HG02885 (cell line): Measurements from ENCODE around the gene CMTM5.

Experiments
- ATAC-seq: cut with Tn5 transposase; IDR thresholded peaks from one replicate; pipeline ENCODE4 v1.9.1; 2021; ENCODE audit warnings: mild to moderate bottlenecking; ENCODE audit not compliant: unreplicated experiment, poor library complexity

The CMTM5 gene, protein sequence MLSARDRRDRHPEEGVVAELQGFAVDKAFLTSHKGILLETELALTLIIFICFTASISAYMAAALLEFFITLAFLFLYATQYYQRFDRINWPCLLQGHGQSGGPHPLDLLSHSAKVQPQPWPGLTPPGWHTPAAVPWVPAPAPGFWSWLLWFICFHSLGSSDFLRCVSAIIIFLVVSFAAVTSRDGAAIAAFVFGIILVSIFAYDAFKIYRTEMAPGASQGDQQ

DNA sequence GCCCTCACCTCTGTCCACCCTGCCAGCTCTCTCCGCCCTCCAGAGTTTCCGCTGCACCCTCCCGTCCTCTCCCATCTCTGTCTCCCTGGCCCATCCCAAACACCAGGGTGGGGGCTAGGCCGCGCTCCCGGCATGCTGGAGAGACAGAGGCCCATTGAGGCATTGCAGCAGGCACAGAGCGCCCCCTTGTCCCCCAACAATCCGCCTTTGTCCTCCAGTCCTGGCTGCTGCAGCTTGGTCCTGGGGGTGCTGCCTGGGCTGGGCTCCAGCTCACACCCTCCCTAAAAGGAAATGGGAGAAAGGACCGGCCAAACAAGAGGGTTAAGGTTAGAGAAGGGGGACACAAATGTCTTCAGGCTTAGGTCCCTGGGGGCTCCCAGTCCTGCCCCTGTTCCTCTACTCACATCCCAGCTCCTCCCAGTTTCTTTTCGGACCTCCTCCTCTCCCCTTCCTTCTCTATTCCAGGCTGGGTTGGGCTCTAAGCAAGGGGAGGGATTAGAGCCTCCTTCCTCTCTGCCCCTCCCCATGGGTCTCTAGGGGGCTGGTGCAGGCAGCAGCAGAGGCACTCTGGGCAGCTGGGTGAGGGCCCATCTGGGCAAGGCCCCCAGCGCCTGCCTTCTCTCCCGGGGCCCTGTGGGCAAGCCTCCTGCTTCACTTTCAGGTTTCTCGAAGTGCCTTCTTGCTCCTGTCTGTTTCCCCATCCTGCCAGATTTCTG lies at the start of gene CMTM5:
TSS of gene CMTM5 (plus strand) at position 565 of the 716 bp plus-strand sequence. CDS start 206 bp downstream, outside the sequence.
- ATAC-seq, result no peak

- peak; percentile 50 for ATAC-seq
Observed at GRCh38 chr14:23327947-23328744, 48.7 kb upstream of the CMTM5 start.

GRCh38 chr14:23335623-23336022 lies 41.2 kb upstream of the CMTM5 start:
- ATAC-seq, result no peak

DNA sequence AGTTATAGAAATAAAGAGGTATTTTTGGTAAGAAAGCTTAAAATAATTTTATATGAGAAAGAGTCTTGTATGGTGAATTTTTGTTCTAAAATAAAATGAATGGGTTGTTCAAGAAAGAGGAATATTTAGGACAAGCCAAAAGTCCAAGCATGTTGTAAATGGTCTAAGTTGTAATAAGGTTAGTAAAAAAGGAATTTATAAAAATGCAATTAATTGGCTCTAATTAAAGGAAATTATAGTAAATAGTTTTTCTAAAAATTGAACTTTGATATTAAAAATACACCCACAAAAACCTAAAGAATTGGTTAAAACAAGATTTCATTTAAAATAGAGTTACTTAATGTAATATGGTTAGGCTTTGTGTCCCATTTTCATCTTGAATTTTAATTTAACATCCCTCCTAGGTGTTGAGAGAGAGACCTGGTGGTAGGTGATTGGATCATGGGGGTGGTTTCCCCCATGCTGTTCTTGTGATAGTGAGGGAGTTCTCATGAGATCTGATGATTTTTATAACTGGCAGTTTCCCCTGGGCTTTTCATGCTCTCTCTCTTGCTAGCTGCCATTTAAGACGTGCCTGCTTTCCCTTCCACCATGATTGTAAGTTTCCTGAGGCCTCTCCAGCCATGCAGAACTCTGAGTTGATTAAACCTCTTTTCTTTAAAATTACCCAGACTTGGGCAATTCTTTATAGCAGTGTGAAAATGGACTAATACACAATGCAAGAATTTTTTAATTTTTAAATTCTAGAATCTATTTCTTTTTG lies 37.2 kb upstream of the CMTM5 start:
- ATAC-seq, result no peak

DNA sequence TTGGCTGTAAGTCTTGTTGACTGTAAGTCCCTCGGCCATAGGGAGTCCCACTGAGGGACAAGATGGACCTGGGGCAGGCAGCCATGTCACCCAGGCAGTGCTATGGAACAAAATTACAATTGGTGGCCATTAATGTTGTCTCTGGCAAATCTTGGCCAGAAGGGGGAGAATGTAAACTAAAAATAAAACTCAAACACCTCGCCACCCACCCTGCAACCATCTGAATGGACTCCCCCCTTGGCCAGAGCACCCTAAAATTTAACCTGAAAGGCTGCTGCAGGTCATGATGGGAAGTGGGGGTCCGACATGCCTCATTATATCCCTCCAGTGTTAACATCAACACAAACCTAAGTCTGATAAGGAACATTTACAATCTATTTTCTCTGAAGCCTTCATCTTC lies 32.4 kb upstream of the CMTM5 start:
- no peak for ATAC-seq

GRCh38 chr14:23345987-23346692 lies 30.7 kb upstream of the CMTM5 start:
- no peak for ATAC-seq

- ATAC-seq, result no peak
Observed at GRCh38 chr14:23346693-23347405, 30.0 kb upstream of the CMTM5 start.

DNA sequence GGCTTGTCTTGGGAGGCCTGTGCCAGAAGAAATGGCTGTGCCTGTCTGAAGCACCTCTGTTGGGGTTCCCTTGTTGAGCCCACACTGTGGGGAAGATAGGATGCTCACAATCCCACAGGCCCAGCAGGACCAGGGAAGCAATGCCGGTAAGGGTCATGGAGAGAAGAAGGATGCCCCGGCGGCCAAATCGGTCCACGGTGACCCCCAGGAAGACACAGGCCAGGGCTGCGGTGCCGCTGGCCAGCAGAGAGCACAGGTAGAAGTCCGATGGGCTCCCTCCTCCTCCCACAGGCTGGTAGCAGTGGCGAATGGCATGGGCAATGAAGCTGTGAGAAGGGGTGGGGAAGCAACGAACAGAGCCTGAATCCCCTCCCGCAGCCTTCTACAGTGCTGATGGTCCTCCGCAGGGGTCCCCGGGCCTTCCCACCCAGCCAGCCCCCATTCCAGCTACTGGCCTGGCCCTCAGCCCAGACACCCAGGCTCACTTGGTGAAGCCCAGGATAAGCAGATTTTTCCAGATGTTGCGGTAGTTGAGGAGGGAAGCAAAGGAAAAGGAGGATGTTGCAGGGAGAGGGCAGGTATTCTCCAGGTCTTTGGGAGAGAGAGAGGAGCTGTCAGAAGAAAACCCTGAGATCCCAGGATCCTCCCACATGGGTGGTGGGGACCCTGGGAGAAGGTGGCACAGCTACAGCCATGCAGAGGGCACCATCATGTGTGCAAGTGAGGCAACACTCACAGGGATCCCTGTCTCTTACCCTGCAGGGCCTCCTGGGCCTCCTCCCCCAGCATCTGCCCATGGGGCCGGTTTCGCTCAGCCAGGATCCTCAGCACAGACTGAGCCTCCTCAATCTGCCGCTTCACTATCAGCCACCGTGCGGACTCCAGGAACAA lies 29.2 kb upstream of the CMTM5 start:
- ATAC-seq, result no peak

DNA sequence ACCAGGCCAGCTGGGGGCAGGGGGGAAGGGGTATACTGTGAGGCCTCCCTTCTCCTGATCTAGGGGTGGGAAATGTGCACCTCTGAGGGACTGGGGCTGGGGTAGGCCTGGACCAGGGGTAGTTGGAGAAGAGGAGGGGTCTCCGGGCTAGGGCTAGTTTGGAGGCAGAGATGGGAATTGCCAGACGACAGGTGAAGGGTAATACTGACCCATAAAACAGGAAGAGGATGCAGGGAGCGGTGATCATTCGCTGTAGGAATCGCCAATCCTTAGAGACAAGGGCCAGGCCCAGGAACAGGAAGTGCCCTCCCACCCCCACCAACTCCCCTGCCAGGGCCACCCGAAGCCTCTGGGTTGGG lies 28.6 kb upstream of the CMTM5 start:
- no peak for ATAC-seq

- ATAC-seq, result no peak
Observed at GRCh38 chr14:23349156-23349845, 27.5 kb upstream of the CMTM5 start.

GRCh38 chr14:23351681-23352505 lies 25.0 kb upstream of the CMTM5 start:
- ATAC-seq, result no peak

DNA sequence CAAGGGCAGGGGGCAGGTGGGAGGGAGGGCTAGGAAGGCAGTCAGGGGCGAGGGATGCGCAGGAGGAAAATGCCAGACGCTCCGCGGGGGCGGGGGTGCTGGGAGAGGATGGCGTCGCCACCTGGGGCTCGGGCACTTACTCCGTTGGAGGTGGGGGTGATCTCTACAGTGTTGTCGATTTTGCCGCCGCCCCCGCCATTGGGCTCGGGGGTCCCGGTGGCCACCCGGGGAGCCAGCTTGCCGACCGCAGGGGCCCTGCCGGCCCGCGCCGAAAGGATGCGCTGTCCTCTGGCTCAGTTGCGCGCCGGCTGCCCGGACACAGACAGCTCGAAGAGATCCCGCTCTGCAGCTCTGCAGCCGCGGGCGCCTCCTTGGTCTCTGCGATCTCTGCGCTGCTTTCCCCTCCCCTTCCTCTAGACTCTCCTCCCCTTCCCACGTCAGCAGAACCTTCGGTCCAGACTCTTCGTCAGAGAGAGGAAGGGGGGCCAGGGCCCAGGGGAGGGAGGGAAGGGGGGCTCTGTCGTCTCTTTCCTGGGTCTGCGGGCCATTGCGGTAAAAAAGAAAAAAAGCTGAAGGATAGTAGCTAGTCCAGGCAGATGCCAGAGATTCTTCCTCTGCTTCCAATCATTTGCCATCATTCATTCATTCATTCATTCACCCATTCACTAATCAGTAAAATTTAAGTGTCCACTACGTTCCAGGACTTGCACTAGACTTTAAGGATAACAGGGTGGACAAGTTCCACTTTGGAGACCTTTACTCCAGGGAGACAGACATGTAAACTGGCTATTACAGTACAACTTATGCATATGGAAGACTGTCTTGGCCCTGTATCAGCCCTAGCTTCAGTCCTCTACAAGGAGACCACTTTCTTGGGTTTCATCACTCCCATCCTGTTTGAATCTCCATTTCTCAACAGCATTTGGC lies 24.1 kb upstream of the CMTM5 start, which contains the start of gene SLC22A17:
TSS of gene SLC22A17 (minus strand) at position 382 of the 927 bp plus-strand sequence.
- no peak for ATAC-seq

- ATAC-seq, result no peak
Observed at GRCh38 chr14:23353433-23353780, 23.4 kb upstream of the CMTM5 start.

DNA sequence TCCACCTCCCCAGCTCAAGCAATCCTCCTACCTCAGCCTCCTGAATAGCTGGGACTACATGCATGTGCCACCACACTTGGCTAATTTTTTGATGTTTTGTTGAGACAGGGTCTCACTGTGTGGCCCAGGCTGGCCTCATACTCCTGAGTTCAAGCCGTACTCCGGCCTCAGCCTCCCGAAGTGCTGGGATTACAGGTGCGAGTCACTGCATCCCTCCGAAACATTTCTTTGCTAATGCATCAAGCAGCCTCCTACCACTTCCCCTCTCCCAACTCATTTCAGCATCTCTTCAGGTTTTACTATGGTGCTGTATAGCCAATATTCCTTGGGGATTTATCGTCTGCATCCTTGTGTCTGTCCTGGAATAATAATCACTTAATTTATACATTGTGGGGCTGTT lies 21.9 kb upstream of the CMTM5 start:
- no peak for ATAC-seq

- ATAC-seq, result no peak
Observed at GRCh38 chr14:23355871-23356435, 20.9 kb upstream of the CMTM5 start.

GRCh38 chr14:23356662-23357061 lies 20.2 kb upstream of the CMTM5 start:
- ATAC-seq, result no peak
